GM12878 (cell line): ENCODE results near the gene TTLL1. TPM values are rescaled to one million over a fixed set of nuclear protein-coding genes. Genes with fewer than 3 reads are reported as not detected.

Source experiments
- ATAC-seq: fragments of 200-7000 bp; cut with Tn5 transposase; 3 replicates; pipeline ENCODE4 v1.9.1; 2020; ENCODE audit warnings: mild to moderate bottlenecking, moderate library complexity
- BruUV-seq: library from RNA; stranded (reverse); fragments of 400-500 nt; replicated peaks from 2 replicates; lab custom pipeline; 2021; lab: Mats Ljungman, UMichigan
- CTCF ChIA-PET: fragments of 300-600 bp; sonication (Branson Sonifier 250); formaldehyde crosslinking; extraction: SDS; loops from one replicate; lab custom pipeline; 2021; ENCODE audit warnings: inconsistent platforms; lab: Yijun Ruan, JAX
- POLR2A ChIA-PET: fragments of 350-600 bp; formaldehyde crosslinking; extraction: SDS; loops from one replicate; lab custom pipeline; 2021; ENCODE audit warnings: inconsistent platforms; lab: Charles Lee
- RAD21 ChIA-PET: fragments of 300-600 bp; sonication (Branson Sonifier 250); formaldehyde crosslinking; loops from one replicate; lab custom pipeline; 2023; ENCODE audit warnings: antibody characterized with exemption; ENCODE audit not compliant: unreplicated experiment; lab: Charles Lee
- SMC1A ChIA-PET: fragments of 300-600 bp; sonication (Branson Sonifier 250); formaldehyde crosslinking; loops from one replicate; lab custom pipeline; 2023; ENCODE audit not compliant: unreplicated experiment, uncharacterized antibody; lab: Charles Lee
- DNase-seq: peaks from one replicate; pipeline ENCODE4 v3.0.0-alpha.2; 2011; ENCODE audit warnings: low read depth, low spot score
- FAIRE-seq: peaks from 3 replicates; lab custom pipeline; 2011; peaks lifted over from hg19 to GRCh38; lab: Jason Lieb, UNC
- H2AFZ ChIP-seq: 2 replicates; pipeline ENCODE4 v1.6.0; 2011; ENCODE audit warnings: low read depth, low read length, control low read depth; ENCODE audit not compliant: control insufficient read depth
- H3K27ac ChIP-seq: 2 replicates; pipeline ENCODE4 v1.5.1; 2011; ENCODE audit warnings: control low read depth; ENCODE audit not compliant: control insufficient read depth, insufficient read depth
- H3K27me3 ChIP-seq, 2 experiments: replicated peaks in 1 of 2; 2 replicates each; pipeline versions ENCODE4 v1.6.0 to v1.6.1; 2011; ENCODE audit warnings: low read length in 1 of 2; ENCODE audit not compliant: control insufficient read depth in 2 of 2, insufficient read depth in 2 of 2
- H3K36me3 ChIP-seq, 2 experiments: 2 replicates each; pipeline ENCODE4 v1.5.1; 2011; ENCODE audit warnings: low read length in 1 of 2; ENCODE audit not compliant: control insufficient read depth in 2 of 2, insufficient read depth in 2 of 2
- H3K4me1 ChIP-seq: 2 replicates; pipeline ENCODE4 v1.6.1; 2011; ENCODE audit warnings: mild to moderate bottlenecking, low read length, moderate library complexity, mixed read lengths; ENCODE audit not compliant: control insufficient read depth, insufficient read depth
- H3K4me2 ChIP-seq: 2 replicates; pipeline ENCODE4 v1.6.0; 2011; ENCODE audit warnings: control low read depth; ENCODE audit not compliant: control insufficient read depth, insufficient read depth
- H3K4me3 ChIP-seq: fragments of 200-600 bp; sonication (generic); 2 replicates; pipeline ENCODE4 v1.5.1; 2016
- H3K79me2 ChIP-seq: 2 replicates; pipeline ENCODE4 v1.6.0; 2011; ENCODE audit warnings: low read length; ENCODE audit not compliant: control insufficient read depth, insufficient read depth
- H3K9ac ChIP-seq: 2 replicates; pipeline ENCODE4 v1.8.0; 2011; ENCODE audit warnings: low read length, control low read depth, mixed read lengths; ENCODE audit not compliant: control insufficient read depth, insufficient read depth
- H3K9me3 ChIP-seq: replicated peaks from 3 replicates; pipeline ENCODE4 v1.5.1; 2011; ENCODE audit warnings: mild to moderate bottlenecking, low read length; ENCODE audit not compliant: control insufficient read depth, insufficient read depth
- H4K20me1 ChIP-seq: 2 replicates; pipeline ENCODE4 v1.6.0; 2011; ENCODE audit not compliant: control insufficient read depth, insufficient read depth
- BRCA1 ChIP-seq: IDR thresholded peaks from 2 replicates; pipeline ENCODE4 v1.6.1; 2011; ENCODE audit warnings: low read depth, low read length, improper control_type of control experiment
- CBX3 ChIP-seq: fragments of 200-600 bp; sonication (generic); IDR thresholded peaks from 2 replicates; pipeline ENCODE4 v1.6.1; 2016; ENCODE audit warnings: low read depth, borderline replicate concordance
- CEBPB ChIP-seq, 2 experiments: fragments of 150-350 bp in 1 of 2; IDR thresholded peaks; 2 replicates each; pipeline ENCODE4 v1.6.1; 2012 to 2014; ENCODE audit warnings: low read depth in 2 of 2, low read length in 2 of 2, borderline replicate concordance in 1 of 2, inconsistent platforms in 1 of 2
- CHD2 ChIP-seq: IDR thresholded peaks from 2 replicates; pipeline ENCODE4 v1.6.1; 2011; ENCODE audit warnings: low read depth, low read length, improper control_type of control experiment, borderline replicate concordance
- HCFC1 ChIP-seq: fragments of 150-350 bp; IDR thresholded peaks from 2 replicates; pipeline ENCODE4 v1.6.1; 2014; ENCODE audit warnings: low read length
- IKZF2 ChIP-seq, 2 experiments: fragments of 450-650 bp; IDR thresholded peaks; 2 replicates each; pipeline ENCODE4 v1.6.1; 2017; ENCODE audit warnings: mild to moderate bottlenecking in 2 of 2, moderate library complexity in 2 of 2
- IRF4 ChIP-seq: IDR thresholded peaks from 2 replicates; pipeline ENCODE4 v1.6.1; 2011; ENCODE audit warnings: low read depth, low read length
- MXI1 ChIP-seq: fragments of 150-350 bp; IDR thresholded peaks from 2 replicates; pipeline ENCODE4 v1.6.1; 2011; ENCODE audit warnings: low read depth, mild to moderate bottlenecking, inconsistent platforms, low read length, improper control_type of control experiment
- NFIC ChIP-seq: IDR thresholded peaks from 2 replicates; pipeline ENCODE4 v1.6.1; 2012; ENCODE audit warnings: low read depth, mild to moderate bottlenecking, inconsistent platforms, low read length, moderate library complexity
- SMAD5 ChIP-seq: IDR thresholded peaks from 2 replicates; pipeline ENCODE4 v1.6.1; 2016; ENCODE audit warnings: antibody characterized with exemption, low read depth
- SP1 ChIP-seq: IDR thresholded peaks from one replicate; pipeline ENCODE4 v1.6.1; 2011; ENCODE audit warnings: low read depth, low read length
- SRF ChIP-seq, 2 experiments: IDR thresholded peaks; 2 replicates each; pipeline ENCODE4 v1.6.1; 2011; ENCODE audit warnings: low read depth in 2 of 2, low read length in 2 of 2, mild to moderate bottlenecking in 1 of 2, moderate library complexity in 1 of 2
- ZNF274 ChIP-seq: IDR thresholded peaks from one replicate; pipeline ENCODE4 v1.8.0; 2011; ENCODE audit not compliant: insufficient read length, insufficient read depth
- WGBS: methylation state at CpG from one replicate; pipeline ENCODE4 v1.1.6; 2016; ENCODE audit warnings: low lambda C conversion rate; ENCODE audit not compliant: insufficient replicate concordance, insufficient coverage; ENCODE audit errors: missing lambda C conversion rate; 5-methylcytosine and 5-hydroxymethylcytosine counted together
- in situ Hi-C: fragments of 300-500 bp; cut with MboI; formaldehyde crosslinking; loops from 9 replicates; pipeline ENCODE4 v1.14.3; 2018; ENCODE audit warnings: mixed read lengths
- intact Hi-C: fragments of 100-400 bp; cut with micrococcal nuclease; formaldehyde crosslinking; loops from one replicate; pipeline ENCODE4 v1.14.2; 2022; ENCODE audit not compliant: unreplicated experiment
- polyA plus RNA-seq, 11 experiments: library from polyadenylated mRNA; depleted of rRNA in 4 of 11; unstranded in 6 of 11; stranded (reverse) in 5 of 11; fragments of >200 nt; fragmentation: Nextera tagmentation in 4 of 11; fragmentation: Illumina TruSeq in 1 of 11; extraction: Ambion mirVana in 4 of 11; extraction: Trizol in 1 of 11; gene quantifications; 1 replicate in 1 of 11; 2 replicates in 10 of 11; pipeline versions ENCODE4 v1.2.1 to v1.2.3, GENCODE V29; 2011 to 2016; ENCODE audit warnings: inconsistent platforms in 2 of 11, missing spikeins in 2 of 11, low read depth in 1 of 11
- total RNA-seq, 4 experiments: library from RNA; depleted of rRNA in 3 of 4; stranded (reverse); fragments of >200 nt in 3 of 4; fragmentation: Illumina TruSeq in 1 of 4; extraction: Trizol in 1 of 4; gene quantifications; 2 replicates each; pipeline versions ENCODE4 v1.2.1 to v1.2.3, GENCODE V29; 2013 to 2021
- TF ChIP-seq, protein P1 (sequence below): IDR thresholded peaks from 2 replicates; pipeline ENCODE4 v1.6.1; 2011; ENCODE audit warnings: mild to moderate bottlenecking, low read depth, low read length, moderate library complexity; ENCODE audit not compliant: insufficient replicate concordance
- TF ChIP-seq, protein P2 (sequence below): IDR thresholded peaks from 2 replicates; pipeline ENCODE4 v1.6.1; 2012; ENCODE audit warnings: low read depth, low read length, improper control_type of control experiment
- TF ChIP-seq, protein P3 (sequence below): fragments of 450-650 bp; IDR thresholded peaks from 2 replicates; pipeline ENCODE4 v1.6.1; 2017; ENCODE audit warnings: mild to moderate bottlenecking, low read depth, inconsistent platforms; ENCODE audit not compliant: poor library complexity, severe bottlenecking
- TF ChIP-seq, protein P4 (sequence below): fragments of 450-650 bp; IDR thresholded peaks from 2 replicates; pipeline ENCODE4 v1.6.1; 2014; ENCODE audit warnings: mild to moderate bottlenecking

Gene TTLL1
- total and polyA plus RNA-seq, 10 of the 15 experiments (the other 5 are each of a cell fraction or from before 2014, with no cell fraction given) = 0.39 to 4.8 (median 3.2) TPM

DNA sequence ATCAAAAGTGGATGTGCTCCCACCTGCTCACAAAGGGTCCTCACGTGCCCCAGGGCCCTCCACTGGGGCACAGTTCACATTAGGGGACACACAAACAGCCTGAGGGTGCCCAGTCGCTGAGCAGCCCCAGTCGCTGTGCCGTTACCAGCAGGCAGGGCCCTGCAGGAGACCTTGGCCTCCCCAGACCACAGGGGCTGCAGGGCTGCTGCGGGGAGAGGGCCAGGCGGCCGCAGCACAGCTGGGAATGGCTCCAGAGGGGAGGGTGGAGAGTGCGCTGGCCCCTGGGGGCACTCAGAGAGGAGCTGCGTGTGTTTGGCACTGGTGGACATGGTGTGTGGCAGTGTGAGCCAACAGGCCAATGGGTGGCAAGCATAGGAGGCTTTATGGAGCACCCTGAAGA, 53.9 kb downstream of the TTLL1 start (continued):
- TF ChIP-seq ZNF274 (no peak), SRF (IDR thresholded peaks at IDR 0.05; ENCODE audit: low read depth in 2 of 2, low read length in 2 of 2) (no peak), CEBPB (IDR thresholded peaks at IDR 0.05; ENCODE audit: borderline replicate concordance in 1 of 2, low read depth in 2 of 2, low read length in 2 of 2) (no peak), SMAD5 (no peak), CBX3 (no peak), HCFC1 (no peak), SP1 (no peak), MXI1 (no peak), IRF4 (no peak), IKZF2 (IDR thresholded peaks at IDR 0.05) (no peak)
- TF ChIP-seq, protein P1, sequence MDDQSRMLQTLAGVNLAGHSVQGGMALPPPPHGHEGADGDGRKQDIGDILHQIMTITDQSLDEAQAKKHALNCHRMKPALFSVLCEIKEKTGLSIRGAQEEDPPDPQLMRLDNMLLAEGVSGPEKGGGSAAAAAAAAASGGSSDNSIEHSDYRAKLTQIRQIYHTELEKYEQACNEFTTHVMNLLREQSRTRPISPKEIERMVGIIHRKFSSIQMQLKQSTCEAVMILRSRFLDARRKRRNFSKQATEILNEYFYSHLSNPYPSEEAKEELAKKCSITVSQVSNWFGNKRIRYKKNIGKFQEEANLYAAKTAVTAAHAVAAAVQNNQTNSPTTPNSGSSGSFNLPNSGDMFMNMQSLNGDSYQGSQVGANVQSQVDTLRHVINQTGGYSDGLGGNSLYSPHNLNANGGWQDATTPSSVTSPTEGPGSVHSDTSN = no peak

DNA sequence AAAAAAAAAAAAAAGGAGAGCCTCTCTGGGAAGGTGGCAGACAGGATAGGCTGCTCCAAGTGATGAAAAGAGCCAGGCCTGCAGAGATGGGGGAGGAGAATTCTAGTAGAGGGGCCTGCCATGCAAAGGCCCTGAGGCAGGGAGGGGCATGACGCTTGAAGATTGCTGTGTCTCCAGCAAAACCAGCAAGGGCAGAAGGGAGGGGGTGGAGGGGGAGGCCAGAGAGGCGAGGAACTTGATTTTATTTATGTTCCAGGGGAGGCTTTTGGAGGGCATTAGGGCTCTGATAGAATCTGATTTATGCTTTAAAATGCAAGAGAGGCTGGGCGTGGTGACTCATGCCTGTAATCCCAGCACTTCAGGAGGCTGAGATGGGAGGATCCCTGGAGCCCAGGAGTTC, 57.6 kb downstream of the TTLL1 start:
- Histone ChIP-seq H2AFZ (no peak overlapping the region), H3K9ac (no peak overlapping the region), H4K20me1 (no peaks in the 10 kb centered on the region), H3K36me3 (no peaks in the 10 kb centered on the region), H3K79me2 (no peaks in the 10 kb centered on the region), H3K4me3 (no peak overlapping the region), H3K27ac (no peak overlapping the region), H3K4me1 (no peaks in the 10 kb centered on the region), H3K9me3 (no peaks in the 10 kb centered on the region), H3K4me2 (no peak overlapping the region), H3K27me3 (no peaks in the 10 kb centered on the region)
- POLR2A ChIA-PET = no interaction called here
- BruUV-seq = no TSS peak
- intact Hi-C loops = loop anchor here (5.0 kb wide), 1 partner anchor 164 kb away; no protein-coding TSS in a partner anchor
- DNase-seq = no peak
- SMC1A ChIA-PET = no interaction called here
- ATAC-seq = no peak
- CTCF ChIA-PET = interaction anchor here (0.7 to 5.2 kb wide), 2 partner anchors 53 to 165 kb away, joined by 3 to 58 read pairs; no protein-coding TSS in a partner anchor
- 63% methylated on average over 2 of the region's 3 CpGs for WGBS
- no peak for FAIRE-seq
- in situ Hi-C loops = no loop called here
- RAD21 ChIA-PET = interaction anchor here (1.0 kb wide), 1 partner anchor 9 kb away, joined by 3 read pairs; no protein-coding TSS in a partner anchor
- TF ChIP-seq, protein P2, sequence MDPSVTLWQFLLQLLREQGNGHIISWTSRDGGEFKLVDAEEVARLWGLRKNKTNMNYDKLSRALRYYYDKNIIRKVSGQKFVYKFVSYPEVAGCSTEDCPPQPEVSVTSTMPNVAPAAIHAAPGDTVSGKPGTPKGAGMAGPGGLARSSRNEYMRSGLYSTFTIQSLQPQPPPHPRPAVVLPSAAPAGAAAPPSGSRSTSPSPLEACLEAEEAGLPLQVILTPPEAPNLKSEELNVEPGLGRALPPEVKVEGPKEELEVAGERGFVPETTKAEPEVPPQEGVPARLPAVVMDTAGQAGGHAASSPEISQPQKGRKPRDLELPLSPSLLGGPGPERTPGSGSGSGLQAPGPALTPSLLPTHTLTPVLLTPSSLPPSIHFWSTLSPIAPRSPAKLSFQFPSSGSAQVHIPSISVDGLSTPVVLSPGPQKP = no peak
- TF ChIP-seq MXI1 = no peak
- TF ChIP-seq BRCA1 = no peak
- TF ChIP-seq NFIC = no peak
- TF ChIP-seq, protein P1 = no peak
- TF ChIP-seq, protein P3, sequence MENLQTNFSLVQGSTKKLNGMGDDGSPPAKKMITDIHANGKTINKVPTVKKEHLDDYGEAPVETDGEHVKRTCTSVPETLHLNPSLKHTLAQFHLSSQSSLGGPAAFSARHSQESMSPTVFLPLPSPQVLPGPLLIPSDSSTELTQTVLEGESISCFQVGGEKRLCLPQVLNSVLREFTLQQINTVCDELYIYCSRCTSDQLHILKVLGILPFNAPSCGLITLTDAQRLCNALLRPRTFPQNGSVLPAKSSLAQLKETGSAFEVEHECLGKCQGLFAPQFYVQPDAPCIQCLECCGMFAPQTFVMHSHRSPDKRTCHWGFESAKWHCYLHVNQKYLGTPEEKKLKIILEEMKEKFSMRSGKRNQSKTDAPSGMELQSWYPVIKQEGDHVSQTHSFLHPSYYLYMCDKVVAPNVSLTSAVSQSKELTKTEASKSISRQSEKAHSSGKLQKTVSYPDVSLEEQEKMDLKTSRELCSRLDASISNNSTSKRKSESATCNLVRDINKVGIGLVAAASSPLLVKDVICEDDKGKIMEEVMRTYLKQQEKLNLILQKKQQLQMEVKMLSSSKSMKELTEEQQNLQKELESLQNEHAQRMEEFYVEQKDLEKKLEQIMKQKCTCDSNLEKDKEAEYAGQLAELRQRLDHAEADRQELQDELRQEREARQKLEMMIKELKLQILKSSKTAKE = no peak
- TF ChIP-seq, protein P4, sequence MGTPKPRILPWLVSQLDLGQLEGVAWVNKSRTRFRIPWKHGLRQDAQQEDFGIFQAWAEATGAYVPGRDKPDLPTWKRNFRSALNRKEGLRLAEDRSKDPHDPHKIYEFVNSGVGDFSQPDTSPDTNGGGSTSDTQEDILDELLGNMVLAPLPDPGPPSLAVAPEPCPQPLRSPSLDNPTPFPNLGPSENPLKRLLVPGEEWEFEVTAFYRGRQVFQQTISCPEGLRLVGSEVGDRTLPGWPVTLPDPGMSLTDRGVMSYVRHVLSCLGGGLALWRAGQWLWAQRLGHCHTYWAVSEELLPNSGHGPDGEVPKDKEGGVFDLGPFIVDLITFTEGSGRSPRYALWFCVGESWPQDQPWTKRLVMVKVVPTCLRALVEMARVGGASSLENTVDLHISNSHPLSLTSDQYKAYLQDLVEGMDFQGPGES = no peak
- TF ChIP-seq CHD2 = no peak
